SK-N-SH treated with all-trans-retinoic acid at 6 μM for 48 hours (cell line): ENCODE measurements around the gene SPIRE2.

ENCODE experiments used
- ATAC-seq: fragments of 200-7000 bp; cut with Tn5 transposase; 3 replicates; pipeline ENCODE4 v1.9.1; 2020; ENCODE audit warnings: mild to moderate bottlenecking, moderate library complexity
- ARNTL ChIP-seq: fragments of 450-650 bp; formaldehyde crosslinking; IDR thresholded peaks from 2 replicates; pipeline ENCODE4 v1.5.0; 2020; ENCODE audit warnings: low read depth, mild to moderate bottlenecking, moderate library complexity, borderline replicate concordance
- BACH2 ChIP-seq: fragments of 250-450 bp; sonication (Bioruptor Pico); IDR thresholded peaks from 2 replicates; pipeline ENCODE4 v1.9.0; 2021; ENCODE audit warnings: mild to moderate bottlenecking, borderline replicate concordance
- CREB5 ChIP-seq: fragments of 250-450 bp; sonication (Bioruptor Pico); IDR thresholded peaks from 2 replicates; pipeline ENCODE4 v1.5.1; 2020; ENCODE audit warnings: low read depth, mild to moderate bottlenecking, moderate library complexity
- CSRNP3 ChIP-seq: fragments of 250-450 bp; sonication (Bioruptor Pico); IDR thresholded peaks from 2 replicates; pipeline ENCODE4 v1.5.1; 2021; ENCODE audit warnings: mild to moderate bottlenecking, moderate library complexity
- ESRRG ChIP-seq: fragments of 250-450 bp; sonication (Bioruptor Pico); IDR thresholded peaks from 2 replicates; pipeline ENCODE4 v1.6.1; 2021; ENCODE audit warnings: mild to moderate bottlenecking
- GLIS3 ChIP-seq: fragments of 250-450 bp; sonication (Bioruptor Pico); IDR thresholded peaks from 2 replicates; pipeline ENCODE4 v1.5.0; 2020; ENCODE audit warnings: mild to moderate bottlenecking, moderate library complexity
- ISL1 ChIP-seq: fragments of 250-450 bp; sonication (Bioruptor Pico); IDR thresholded peaks from 2 replicates; pipeline ENCODE4 v2.1.2; 2022; ENCODE audit warnings: mild to moderate bottlenecking, moderate library complexity
- OSR1 ChIP-seq: fragments of 250-450 bp; sonication (Bioruptor Pico); IDR thresholded peaks from 2 replicates; pipeline ENCODE4 v1.8.0; 2022; ENCODE audit warnings: moderate library complexity, mild to moderate bottlenecking, inconsistent platforms
- PATZ1 ChIP-seq: fragments of 250-450 bp; sonication (Bioruptor Pico); IDR thresholded peaks from 2 replicates; pipeline ENCODE4 v1.8.0; 2020; ENCODE audit warnings: mild to moderate bottlenecking, moderate library complexity, borderline replicate concordance
- POU6F1 ChIP-seq: fragments of 250-450 bp; sonication (Bioruptor Pico); IDR thresholded peaks from 2 replicates; pipeline ENCODE4 v1.8.0; 2021; ENCODE audit warnings: low read depth, mild to moderate bottlenecking, moderate library complexity, borderline replicate concordance
- RARB ChIP-seq: fragments of 250-450 bp; sonication (Bioruptor Pico); IDR thresholded peaks from 2 replicates; pipeline ENCODE4 v1.8.0; 2021; ENCODE audit warnings: mild to moderate bottlenecking, moderate library complexity
- SNAI2 ChIP-seq: fragments of 250-450 bp; sonication (Bioruptor Pico); IDR thresholded peaks from 2 replicates; pipeline ENCODE4 v1.5.0; 2020; ENCODE audit warnings: mild to moderate bottlenecking, moderate library complexity
- TCF4 ChIP-seq: fragments of 250-450 bp; sonication (Bioruptor Pico); IDR thresholded peaks from 2 replicates; pipeline ENCODE4 v1.8.0; 2021; ENCODE audit warnings: mild to moderate bottlenecking, moderate library complexity, borderline replicate concordance
- TSHZ2 ChIP-seq: fragments of 250-450 bp; sonication (Bioruptor Pico); IDR thresholded peaks from 2 replicates; pipeline ENCODE4 v1.5.0; 2020; ENCODE audit warnings: mild to moderate bottlenecking, moderate library complexity
- ZC3H10 ChIP-seq: fragments of 250-450 bp; sonication (Bioruptor Pico); IDR thresholded peaks from 2 replicates; pipeline ENCODE4 v1.5.1; 2021; ENCODE audit warnings: mild to moderate bottlenecking, moderate library complexity
- ZFP3 ChIP-seq: fragments of 250-450 bp; sonication (Bioruptor Pico); IDR thresholded peaks from 2 replicates; pipeline ENCODE4 v1.5.0; 2020; ENCODE audit warnings: mild to moderate bottlenecking, moderate library complexity
- ZFP30 ChIP-seq: fragments of 450-650 bp; formaldehyde crosslinking; IDR thresholded peaks from 2 replicates; pipeline ENCODE4 v1.5.0; 2022; ENCODE audit warnings: mild to moderate bottlenecking, moderate library complexity
- ZNF70 ChIP-seq: fragments of 450-650 bp; formaldehyde crosslinking; IDR thresholded peaks from 2 replicates; pipeline ENCODE4 v1.5.0; 2020; ENCODE audit warnings: mild to moderate bottlenecking, moderate library complexity

The SPIRE2 gene, protein sequence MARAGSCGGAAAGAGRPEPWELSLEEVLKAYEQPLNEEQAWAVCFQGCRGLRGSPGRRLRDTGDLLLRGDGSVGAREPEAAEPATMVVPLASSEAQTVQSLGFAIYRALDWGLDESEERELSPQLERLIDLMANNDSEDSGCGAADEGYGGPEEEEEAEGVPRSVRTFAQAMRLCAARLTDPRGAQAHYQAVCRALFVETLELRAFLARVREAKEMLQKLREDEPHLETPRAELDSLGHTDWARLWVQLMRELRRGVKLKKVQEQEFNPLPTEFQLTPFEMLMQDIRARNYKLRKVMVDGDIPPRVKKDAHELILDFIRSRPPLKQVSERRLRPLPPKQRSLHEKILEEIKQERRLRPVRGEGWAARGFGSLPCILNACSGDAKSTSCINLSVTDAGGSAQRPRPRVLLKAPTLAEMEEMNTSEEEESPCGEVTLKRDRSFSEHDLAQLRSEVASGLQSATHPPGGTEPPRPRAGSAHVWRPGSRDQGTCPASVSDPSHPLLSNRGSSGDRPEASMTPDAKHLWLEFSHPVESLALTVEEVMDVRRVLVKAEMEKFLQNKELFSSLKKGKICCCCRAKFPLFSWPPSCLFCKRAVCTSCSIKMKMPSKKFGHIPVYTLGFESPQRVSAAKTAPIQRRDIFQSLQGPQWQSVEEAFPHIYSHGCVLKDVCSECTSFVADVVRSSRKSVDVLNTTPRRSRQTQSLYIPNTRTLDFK

GRCh38 chr16:89828199-89828869 lies at the start of gene SPIRE2:
TSS of gene SPIRE2 (plus strand) at chr16:89828475. CDS start at chr16:89828551, 76 bp downstream.
- no peak for TF ChIP-seq ZFP30 (CRISPR knock-in tag)
- TF ChIP-seq ZFP3 (CRISPR knock-in tag): no peak
- TF ChIP-seq PATZ1 (CRISPR knock-in tag): no peak
- TF ChIP-seq ARNTL (CRISPR knock-in tag): no peak
- ATAC-seq: peak; percentile 76

- TF ChIP-seq RARB (CRISPR knock-in tag) (no peak), SNAI2 (CRISPR knock-in tag) (no peak), TCF4 (CRISPR knock-in tag) (no peak), ZFP30 (CRISPR knock-in tag) (no peak), OSR1 (CRISPR knock-in tag) (no peak), ESRRG (no peak), CSRNP3 (CRISPR knock-in tag) (no peak), ZFP3 (CRISPR knock-in tag) (no peak), CREB5 (CRISPR knock-in tag) (no peak), POU6F1 (CRISPR knock-in tag) (no peak), ISL1 (CRISPR knock-in tag) (no peak), ZC3H10 (no peak), BACH2 (CRISPR knock-in tag) (no peak), TSHZ2 (CRISPR knock-in tag) (no peak), GLIS3 (CRISPR knock-in tag) (no peak), ZNF70 (CRISPR knock-in tag) (no peak)
Observed at GRCh38 chr16:89779231-89779908, 48.9 kb upstream of the SPIRE2 start.

More at GRCh38 chr16:89779231-89779908, 48.9 kb upstream of the SPIRE2 start:
- no peak for ATAC-seq
